ENCODE measurements around the gene ACAP1. TPM values are rescaled to one million over a fixed set of nuclear protein-coding genes. Genes with fewer than 3 reads are reported as not detected.

Gene ACAP1
- total and polyA plus RNA-seq, 12 donors: 2.4 to 23.4 (median 13.4) TPM

DNA sequence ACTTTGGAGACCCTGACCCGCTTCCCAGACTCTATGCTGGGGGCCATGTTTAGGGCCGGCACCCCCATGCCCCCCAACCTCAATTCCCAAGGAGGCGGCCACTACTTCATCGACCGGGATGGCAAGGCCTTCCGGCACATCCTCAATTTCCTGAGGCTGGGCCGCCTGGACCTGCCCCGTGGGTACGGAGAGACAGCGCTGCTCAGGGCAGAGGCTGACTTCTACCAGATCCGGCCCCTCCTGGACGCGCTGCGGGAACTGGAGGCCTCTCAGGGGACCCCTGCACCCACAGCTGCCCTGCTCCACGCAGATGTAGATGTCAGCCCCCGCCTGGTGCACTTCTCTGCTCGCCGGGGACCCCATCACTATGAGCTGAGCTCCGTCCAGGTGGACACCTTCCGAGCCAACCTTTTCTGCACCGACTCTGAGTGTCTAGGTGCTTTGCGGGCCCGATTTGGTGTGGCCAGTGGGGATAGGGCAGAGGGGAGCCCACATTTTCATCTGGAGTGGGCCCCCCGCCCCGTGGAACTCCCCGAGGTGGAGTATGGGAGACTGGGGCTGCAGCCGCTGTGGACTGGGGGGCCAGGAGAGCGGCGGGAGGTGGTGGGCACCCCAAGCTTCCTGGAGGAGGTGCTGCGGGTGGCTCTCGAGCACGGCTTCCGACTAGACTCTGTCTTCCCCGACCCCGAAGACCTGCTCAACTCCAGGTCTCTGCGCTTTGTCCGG lies 16.7 kb downstream of the ACAP1 start:
- H3K27ac ChIP-seq: peak overlapping the region in 8 of 10 donors; percentile 96 to 100 (median 99)
- H3K4me1 ChIP-seq: peaks cover 8 to 65% (median 46%) of the 10 kb centered on the region in 9 donors
- H3K27me3 ChIP-seq: no peaks in the 10 kb centered on the region

GRCh38 chr17:7354262-7354843 lies 18.0 kb downstream of the ACAP1 start:
- H3K27ac ChIP-seq: peak overlapping the region in 3 of 10 donors; percentile 7 to 36 (median 19)
- no peaks in the 10 kb centered on the region for H3K36me3 ChIP-seq
- H3K9me3 ChIP-seq: no peaks in the 10 kb centered on the region
- H3K4me1 ChIP-seq: peaks cover 8 to 60% (median 46%) of the 10 kb centered on the region in 9 donors
- WGBS, 2 donors: 80 to 88% methylated on average over 9 of the region's 9 CpGs
- ATAC-seq (no peak), DNase-seq (no peak)
- no peak overlapping the region for H3K4me3 ChIP-seq
- intact Hi-C loops (cut with DNase I): loop anchor here (2.0 to 10.0 kb wide), 11 partner anchors 38 to 330 kb away; partner anchors contain the start of genes FGF11 (in 5 of the 10), TMEM102 (in 5 of the 10), SENP3 (in 4 of the 10) and PLSCR3 (in 2 of the 10)
- TF ChIP-seq, protein P1, sequence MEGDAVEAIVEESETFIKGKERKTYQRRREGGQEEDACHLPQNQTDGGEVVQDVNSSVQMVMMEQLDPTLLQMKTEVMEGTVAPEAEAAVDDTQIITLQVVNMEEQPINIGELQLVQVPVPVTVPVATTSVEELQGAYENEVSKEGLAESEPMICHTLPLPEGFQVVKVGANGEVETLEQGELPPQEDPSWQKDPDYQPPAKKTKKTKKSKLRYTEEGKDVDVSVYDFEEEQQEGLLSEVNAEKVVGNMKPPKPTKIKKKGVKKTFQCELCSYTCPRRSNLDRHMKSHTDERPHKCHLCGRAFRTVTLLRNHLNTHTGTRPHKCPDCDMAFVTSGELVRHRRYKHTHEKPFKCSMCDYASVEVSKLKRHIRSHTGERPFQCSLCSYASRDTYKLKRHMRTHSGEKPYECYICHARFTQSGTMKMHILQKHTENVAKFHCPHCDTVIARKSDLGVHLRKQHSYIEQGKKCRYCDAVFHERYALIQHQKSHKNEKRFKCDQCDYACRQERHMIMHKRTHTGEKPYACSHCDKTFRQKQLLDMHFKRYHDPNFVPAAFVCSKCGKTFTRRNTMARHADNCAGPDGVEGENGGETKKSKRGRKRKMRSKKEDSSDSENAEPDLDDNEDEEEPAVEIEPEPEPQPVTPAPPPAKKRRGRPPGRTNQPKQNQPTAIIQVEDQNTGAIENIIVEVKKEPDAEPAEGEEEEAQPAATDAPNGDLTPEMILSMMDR (IDR thresholded peaks at IDR 0.05): no peak
- H3K27me3 ChIP-seq: no peaks in the 10 kb centered on the region

More for the DNA sequence above, 16.7 kb downstream of the ACAP1 start:
- ATAC-seq (no peak), DNase-seq (peak in 1 of 2 donors; percentile 22)
- Histone ChIP-seq H3K4me3 (peak overlapping the region in 9 of 10 donors; percentile 73 to 91 (median 84)), H3K9me3 (no peaks in the 10 kb centered on the region), H3K36me3 (peaks cover 0 to 3% (median 0%) of the 10 kb centered on the region in 9 donors)
- WGBS, 2 donors: 88 to 89% methylated on average over 37 of the region's 37 CpGs
- TF ChIP-seq, protein P1 (IDR thresholded peaks at IDR 0.05): no peak
- intact Hi-C loops (cut with DNase I): loop anchor here (5.0 to 10.0 kb wide), 10 partner anchors 39 to 332 kb away; partner anchors contain the start of genes FGF11 (in 5 of the 10), TMEM102 (in 5 of the 10), SENP3 (in 4 of the 10) and PLSCR3 (in 2 of the 10)

- Histone ChIP-seq H3K9me3 (no peaks in the 10 kb centered on the region), H3K4me1 (peaks cover 6 to 53% (median 38%) of the 10 kb centered on the region in 9 donors), H3K27ac (peak within 1 kb of the TSS in 5 of 10 donors; percentile 7 to 36 (median 19)), H3K36me3 (no peaks in the 10 kb centered on the region), H3K4me3 (peak within 1 kb of the TSS in 1 of 10 donors; percentile 12), H3K27me3 (no peaks in the 10 kb centered on the region)
- TF ChIP-seq, protein P1 (IDR thresholded peaks at IDR 0.05): no peak
- intact Hi-C loops (cut with DNase I): loop anchor here in 7 of 10 donors (2.0 to 10.0 kb wide), 8 partner anchors 37 to 330 kb away; partner anchors contain the start of genes FGF11 (in 4 of the 7), TMEM102 (in 4 of the 7), SENP3 (in 3 of the 7) and PLSCR3 (in 2 of the 7)
- peak in 1 of 8 donors; percentile 34 for ATAC-seq
- peak; percentile 65 to 66 for DNase-seq
- 41 to 46% methylated on average over 10 of the region's 10 CpGs for WGBS, 2 donors
Measured at GRCh38 chr17:7355053-7355452, 18.7 kb downstream of the ACAP1 start, which contains the start of gene TMEM95. TMEM95 (plus strand) TSS chr17:7355156; CDS start chr17:7355205, 49 bp downstream.

GRCh38 chr17:7355573-7355972 lies 19.2 kb downstream of the ACAP1 start:
- no peak overlapping the region for H3K4me3 ChIP-seq
- TF ChIP-seq, protein P1 (IDR thresholded peaks at IDR 0.05): no peak
- H3K9me3 ChIP-seq: no peaks in the 10 kb centered on the region
- no peak for DNase-seq
- H3K36me3 ChIP-seq: no peaks in the 10 kb centered on the region
- no peak for ATAC-seq
- peaks cover 6 to 47% (median 33%) of the 10 kb centered on the region in 9 donors for H3K4me1 ChIP-seq
- WGBS, 2 donors: 78 to 81% methylated on average over 8 of the region's 8 CpGs
- H3K27ac ChIP-seq: peak overlapping the region in 4 of 10 donors; percentile 16 to 36 (median 22)
- intact Hi-C loops (cut with DNase I): loop anchor here in 7 of 10 donors (2.0 to 10.0 kb wide), 8 partner anchors 37 to 329 kb away; partner anchors contain the start of genes FGF11 (in 4 of the 7), TMEM102 (in 4 of the 7), SENP3 (in 3 of the 7) and PLSCR3 (in 2 of the 7)
- H3K27me3 ChIP-seq: no peaks in the 10 kb centered on the region

Measured in heart right ventricle (tissue), 16 donors.